Activated T-helper 1 cell treated with anti-CD3 and anti-CD28 coated beads, Interleukin-12 subunit alpha, Interleukin-12 subunit beta, Interleukin-2, Interleukin-4 antibody, amounts not matched to agents 30 ng/mL and 10 ng/mL and 1 ng/mL, durations not matched to agents 14 hours and 24 hours and 36 hours (primary cell): ENCODE results near the gene JAKMIP3. TPM values are rescaled to one million over a fixed set of nuclear protein-coding genes. Genes with fewer than 3 reads are reported as not detected.

Experiments
- DNase-seq: peaks from one replicate; pipeline ENCODE4 v3.0.0; 2021; ENCODE audit warnings: low spot score
- H3K27ac Mint-ChIP-seq: one replicate; pipeline ENCODE4 v1.8.0; 2021; ENCODE audit warnings: mild to moderate bottlenecking, mixed read lengths
- H3K27me3 Mint-ChIP-seq: one replicate; pipeline ENCODE4 v1.8.0; 2022; ENCODE audit warnings: mild to moderate bottlenecking, moderate library complexity, mixed read lengths; ENCODE audit not compliant: insufficient read depth
- H3K36me3 Mint-ChIP-seq: one replicate; pipeline ENCODE4 v1.8.0; 2021; ENCODE audit warnings: low read depth, mixed read lengths
- H3K4me1 Mint-ChIP-seq: one replicate; pipeline ENCODE4 v1.8.0; 2021; ENCODE audit warnings: low read depth, mixed read lengths
- H3K4me3 Mint-ChIP-seq: one replicate; pipeline ENCODE4 v1.8.0; 2021; ENCODE audit warnings: mild to moderate bottlenecking, moderate library complexity, mixed read lengths
- H3K9me3 Mint-ChIP-seq: one replicate; pipeline ENCODE4 v1.8.0; 2021; ENCODE audit warnings: mixed read lengths
- intact Hi-C: fragments of 100-400 bp; cut with micrococcal nuclease; formaldehyde crosslinking; loops from one replicate; pipeline ENCODE4 v1.15.1; 2024
- total RNA-seq: library from RNA; stranded (reverse); gene quantifications from 2 replicates; pipeline ENCODE4 v1.2.3, GENCODE V29; 2022

JAKMIP3 gene
- total RNA-seq, 1 donor from 2014 or later = 1.1 TPM

GRCh38 chr10:132035476-132035875 is 30.3 kb upstream of the JAKMIP3 start:
- H3K4me1 Mint-ChIP-seq = no peaks in the 10 kb centered on the region

DNA sequence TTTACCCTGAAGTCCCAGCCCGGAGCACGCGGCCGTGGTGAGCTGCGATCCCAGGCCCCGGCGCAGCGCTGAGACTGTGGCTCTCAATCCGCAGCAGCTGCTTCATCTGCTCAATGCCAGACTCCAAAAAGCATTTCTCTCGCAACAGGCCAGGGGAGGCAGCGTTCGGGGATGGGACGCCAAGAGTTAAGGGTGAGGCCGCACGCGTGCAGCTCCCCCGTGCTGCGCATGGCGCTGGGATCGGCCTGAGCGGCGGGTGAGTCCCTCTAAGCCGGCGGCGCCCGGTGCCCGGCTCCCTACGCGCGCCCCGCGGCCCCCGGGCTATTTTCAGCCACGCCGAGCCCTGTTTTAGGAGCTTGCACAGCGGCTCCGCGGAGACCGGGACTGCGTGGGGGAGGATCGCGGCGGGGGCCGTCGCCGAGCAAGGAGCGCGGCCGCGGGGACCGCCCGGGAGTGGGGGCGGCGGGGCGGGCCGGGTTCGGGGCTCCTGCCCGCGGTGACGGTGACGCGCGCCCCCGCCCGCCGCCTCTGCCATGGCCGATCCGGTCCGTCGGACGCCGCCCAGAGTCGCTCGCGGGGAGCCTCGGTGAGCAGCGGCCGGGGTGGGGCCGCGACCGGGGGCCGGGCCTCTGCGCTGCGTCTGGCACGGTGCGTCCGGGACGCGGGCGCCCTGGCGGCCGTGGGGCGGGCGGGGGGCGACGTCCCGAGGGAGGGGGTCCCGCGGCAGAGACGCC is 29.4 kb upstream of the JAKMIP3 start:
- intact Hi-C loops = no loop called here
- no peak overlapping the region for H3K4me3 Mint-ChIP-seq
- H3K27me3 Mint-ChIP-seq = peaks cover 58% of the 10 kb centered on the region
- H3K9me3 Mint-ChIP-seq = no peaks in the 10 kb centered on the region
- DNase-seq = no peak
- H3K4me1 Mint-ChIP-seq = no peaks in the 10 kb centered on the region
- no peak overlapping the region for H3K27ac Mint-ChIP-seq
- no peaks in the 10 kb centered on the region for H3K36me3 Mint-ChIP-seq

More at GRCh38 chr10:132035476-132035875, 30.3 kb upstream of the JAKMIP3 start:
- Mint-ChIP-seq H3K9me3 (no peaks in the 10 kb centered on the region), H3K36me3 (no peaks in the 10 kb centered on the region), H3K4me3 (no peak overlapping the region), H3K27ac (no peak overlapping the region), H3K27me3 (peaks cover 58% of the 10 kb centered on the region)
- no peak for DNase-seq
- intact Hi-C loops = no loop called here

- Mint-ChIP-seq H3K4me1 (no peaks in the 10 kb centered on the region), H3K27me3 (peaks cover 59% of the 10 kb centered on the region), H3K36me3 (no peaks in the 10 kb centered on the region), H3K4me3 (no peak overlapping the region), H3K27ac (no peak overlapping the region), H3K9me3 (no peaks in the 10 kb centered on the region)
- no peak for DNase-seq
- intact Hi-C loops = no loop called here
Observed at GRCh38 chr10:132036887-132037675, 28.7 kb upstream of the JAKMIP3 start.

- no peaks in the 10 kb centered on the region for H3K4me1 Mint-ChIP-seq
- no peak overlapping the region for H3K4me3 Mint-ChIP-seq
- no peaks in the 10 kb centered on the region for H3K36me3 Mint-ChIP-seq
- no peaks in the 10 kb centered on the region for H3K9me3 Mint-ChIP-seq
- peaks cover 62% of the 10 kb centered on the region for H3K27me3 Mint-ChIP-seq
- intact Hi-C loops = no loop called here
- no peak for DNase-seq
- no peak overlapping the region for H3K27ac Mint-ChIP-seq
Observed at GRCh38 chr10:132037676-132037975, 28.1 kb upstream of the JAKMIP3 start.

DNA sequence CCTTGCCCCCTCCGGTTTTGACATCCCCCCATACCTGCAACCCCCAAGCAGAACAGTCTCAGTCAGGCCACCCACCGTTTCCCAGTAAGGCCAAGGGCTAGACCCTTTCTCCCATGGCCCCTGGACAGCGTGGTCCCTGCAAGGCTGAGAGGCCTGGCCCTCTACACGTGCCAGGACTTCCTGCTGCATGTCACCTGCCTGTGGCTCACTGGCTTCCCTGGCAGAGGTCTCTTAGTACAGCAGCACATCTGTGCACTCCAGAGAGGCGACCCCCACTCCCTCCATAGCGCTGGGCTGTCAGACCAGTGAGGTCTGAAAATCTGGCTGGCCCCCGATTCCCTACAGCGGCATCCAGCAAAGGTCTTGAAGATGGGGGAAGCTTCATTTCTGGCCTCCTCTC is 26.4 kb upstream of the JAKMIP3 start:
- H3K27me3 Mint-ChIP-seq = peaks cover 51% of the 10 kb centered on the region
- no peak for DNase-seq
- no peak overlapping the region for H3K4me3 Mint-ChIP-seq
- H3K9me3 Mint-ChIP-seq = no peaks in the 10 kb centered on the region
- no peaks in the 10 kb centered on the region for H3K36me3 Mint-ChIP-seq
- no peaks in the 10 kb centered on the region for H3K4me1 Mint-ChIP-seq
- intact Hi-C loops = no loop called here
- no peak overlapping the region for H3K27ac Mint-ChIP-seq

DNA sequence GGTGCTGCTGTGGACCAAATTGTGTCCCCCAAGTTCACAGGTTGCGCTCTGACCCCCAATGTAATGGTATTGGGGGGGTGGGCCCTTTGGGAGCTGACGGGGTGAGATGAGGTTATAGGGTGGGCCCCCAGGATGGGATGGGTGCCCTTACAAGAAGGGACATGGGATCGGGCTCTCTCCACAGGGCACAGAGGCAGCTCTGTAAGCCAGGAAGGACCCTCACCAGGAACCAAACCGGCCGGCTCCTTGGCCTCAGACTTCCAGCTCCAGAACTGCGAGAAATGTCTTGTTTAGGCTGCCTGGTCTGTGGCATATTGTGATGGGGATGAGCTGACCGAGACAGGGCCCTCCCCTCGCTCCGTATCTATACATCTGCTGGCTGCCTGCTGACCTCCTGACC is 25.7 kb upstream of the JAKMIP3 start:
- intact Hi-C loops = no loop called here
- Mint-ChIP-seq H3K4me1 (no peaks in the 10 kb centered on the region), H3K4me3 (no peak overlapping the region), H3K36me3 (no peaks in the 10 kb centered on the region), H3K27ac (no peak overlapping the region), H3K9me3 (no peaks in the 10 kb centered on the region), H3K27me3 (peaks cover 44% of the 10 kb centered on the region)
- DNase-seq = no peak

- H3K27me3 Mint-ChIP-seq = peaks cover 33% of the 10 kb centered on the region
- DNase-seq = no peak
- no peaks in the 10 kb centered on the region for H3K4me1 Mint-ChIP-seq
- no peak overlapping the region for H3K27ac Mint-ChIP-seq
- intact Hi-C loops = no loop called here
- no peaks in the 10 kb centered on the region for H3K36me3 Mint-ChIP-seq
- H3K4me3 Mint-ChIP-seq = no peak overlapping the region
- H3K9me3 Mint-ChIP-seq = no peaks in the 10 kb centered on the region
Observed at GRCh38 chr10:132041340-132041739, 24.4 kb upstream of the JAKMIP3 start.

- Mint-ChIP-seq H3K36me3 (no peaks in the 10 kb centered on the region), H3K4me3 (no peak overlapping the region), H3K4me1 (no peaks in the 10 kb centered on the region), H3K27ac (no peak overlapping the region), H3K27me3 (peaks cover 19% of the 10 kb centered on the region), H3K9me3 (no peaks in the 10 kb centered on the region)
- intact Hi-C loops = no loop called here
- no peak for DNase-seq
Observed at GRCh38 chr10:132043861-132044695, 21.7 kb upstream of the JAKMIP3 start.

DNA sequence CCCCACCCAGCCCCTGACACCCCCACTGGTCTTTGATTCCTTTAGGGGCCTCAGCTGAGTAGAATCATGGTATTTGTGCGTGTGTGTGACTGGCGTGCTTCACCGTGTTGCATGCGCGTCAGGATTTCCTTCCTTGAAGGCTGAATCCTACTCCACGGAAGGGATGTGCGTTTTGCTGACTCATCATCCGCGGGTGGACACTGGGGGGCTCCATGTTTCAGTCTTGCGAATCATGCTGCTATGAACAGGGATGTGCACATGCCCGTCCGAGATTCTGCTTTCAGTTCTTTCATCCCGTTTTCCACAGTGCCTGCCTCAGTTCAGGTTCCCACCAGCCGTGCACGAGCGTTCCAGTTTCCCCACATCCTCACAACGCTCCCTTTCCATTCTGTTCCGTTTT is 20.9 kb upstream of the JAKMIP3 start:
- no peaks in the 10 kb centered on the region for H3K4me1 Mint-ChIP-seq
- H3K9me3 Mint-ChIP-seq = no peaks in the 10 kb centered on the region
- H3K27ac Mint-ChIP-seq = no peak overlapping the region
- H3K4me3 Mint-ChIP-seq = no peak overlapping the region
- intact Hi-C loops = no loop called here
- no peaks in the 10 kb centered on the region for H3K36me3 Mint-ChIP-seq
- H3K27me3 Mint-ChIP-seq = peaks cover 12% of the 10 kb centered on the region
- no peak for DNase-seq

- no peaks in the 10 kb centered on the region for H3K4me1 Mint-ChIP-seq
- intact Hi-C loops = no loop called here
- peaks cover 12% of the 10 kb centered on the region for H3K27me3 Mint-ChIP-seq
- no peak overlapping the region for H3K4me3 Mint-ChIP-seq
- no peak overlapping the region for H3K27ac Mint-ChIP-seq
- no peaks in the 10 kb centered on the region for H3K9me3 Mint-ChIP-seq
- no peaks in the 10 kb centered on the region for H3K36me3 Mint-ChIP-seq
- no peak for DNase-seq
Observed at GRCh38 chr10:132045324-132045723, 20.4 kb upstream of the JAKMIP3 start.

GRCh38 chr10:132047575-132048293 is 18.0 kb upstream of the JAKMIP3 start:
- Mint-ChIP-seq H3K36me3 (peaks cover 2% of the 10 kb centered on the region), H3K4me1 (no peaks in the 10 kb centered on the region), H3K27me3 (peaks cover 3% of the 10 kb centered on the region), H3K9me3 (peaks cover 8% of the 10 kb centered on the region), H3K4me3 (no peak overlapping the region), H3K27ac (no peak overlapping the region)
- DNase-seq = no peak
- intact Hi-C loops = no loop called here

GRCh38 chr10:132048294-132048667 is 17.5 kb upstream of the JAKMIP3 start:
- Mint-ChIP-seq H3K4me1 (no peaks in the 10 kb centered on the region), H3K9me3 (peaks cover 13% of the 10 kb centered on the region), H3K27ac (no peak overlapping the region), H3K27me3 (peaks cover 3% of the 10 kb centered on the region), H3K4me3 (no peak overlapping the region), H3K36me3 (peaks cover 2% of the 10 kb centered on the region)
- DNase-seq = no peak
- intact Hi-C loops = no loop called here
